ENCODE data around the gene SRRM3. TPM values are rescaled to one million over a fixed set of nuclear protein-coding genes. Genes with fewer than 3 reads are reported as not detected.
"Not testable (repeated sequence)": the region's sequence is repeated elsewhere in the genome, so short reads cannot be mapped to it uniquely, and the experiment has no call there.

SRRM3 gene
- polyA plus RNA-seq, 3 donors from 2014 or later = not detected

GRCh38 chr7:76206633-76207032 lies 4.9 kb downstream of the SRRM3 start:
- H3K9me3 Mint-ChIP-seq = no peaks in the 10 kb centered on the region
- H3K4me1 Mint-ChIP-seq = no peaks in the 10 kb centered on the region
- H3K27ac Mint-ChIP-seq = no peak overlapping the region
- no peak for DNase-seq
- no peaks in the 10 kb centered on the region for H3K36me3 Mint-ChIP-seq
- H3K27me3 Mint-ChIP-seq (ENCODE audit: low read depth in 3 of 3) = peaks cover 2 to 16% (median 5%) of the 10 kb centered on the region in 3 donors
- no peak overlapping the region for H3K4me3 Mint-ChIP-seq

GRCh38 chr7:76209310-76209709 lies 7.6 kb downstream of the SRRM3 start:
- H3K4me3 Mint-ChIP-seq = no peak overlapping the region
- H3K9me3 Mint-ChIP-seq = no peaks in the 10 kb centered on the region
- H3K36me3 Mint-ChIP-seq = no peaks in the 10 kb centered on the region
- DNase-seq = no peak
- H3K27me3 Mint-ChIP-seq (ENCODE audit: low read depth in 3 of 3) = peaks cover 2 to 18% (median 3%) of the 10 kb centered on the region in 3 donors
- H3K27ac Mint-ChIP-seq = no peak overlapping the region
- H3K4me1 Mint-ChIP-seq = no peaks in the 10 kb centered on the region

- Mint-ChIP-seq H3K27ac (no peak overlapping the region), H3K4me1 (no peaks in the 10 kb centered on the region), H3K9me3 (peaks cover 0 to 3% (median 0%) of the 10 kb centered on the region in 6 donors), H3K27me3 (ENCODE audit: low read depth in 3 of 3) (peaks cover 2 to 12% (median 3%) of the 10 kb centered on the region in 3 donors), H3K36me3 (no peaks in the 10 kb centered on the region), H3K4me3 (no peak overlapping the region)
- DNase-seq = no peak
These were observed 9.5 kb downstream of the SRRM3 start for GRCh38 chr7:76211216-76211615.

GRCh38 chr7:76215349-76215748 lies 13.7 kb downstream of the SRRM3 start:
- not testable (repeated sequence) for H3K9me3 Mint-ChIP-seq, H3K4me3 Mint-ChIP-seq, H3K36me3 Mint-ChIP-seq, DNase-seq, H3K27ac Mint-ChIP-seq, H3K4me1 Mint-ChIP-seq
- H3K27me3 Mint-ChIP-seq (ENCODE audit: low read depth in 3 of 3) = peaks cover 0 to 16% (median 1%) of the 10 kb centered on the region in 3 donors

GRCh38 chr7:76216381-76217082 lies 14.8 kb downstream of the SRRM3 start:
- H3K4me3 Mint-ChIP-seq = peak overlapping the region in 1 of 5 donors; percentile 9
- peaks cover 1 to 18% (median 2%) of the 10 kb centered on the region in 3 donors for H3K27me3 Mint-ChIP-seq (ENCODE audit: low read depth in 3 of 3)
- no peaks in the 10 kb centered on the region for H3K4me1 Mint-ChIP-seq
- peaks cover 0 to 2% (median 0%) of the 10 kb centered on the region in 3 donors for H3K36me3 Mint-ChIP-seq
- H3K27ac Mint-ChIP-seq = no peak overlapping the region
- DNase-seq = no peak
- H3K9me3 Mint-ChIP-seq = peaks cover 0 to 4% (median 0%) of the 10 kb centered on the region in 6 donors

- Mint-ChIP-seq H3K27me3 (ENCODE audit: low read depth in 3 of 3) (peaks cover 2 to 30% (median 7%) of the 10 kb centered on the region in 3 donors), H3K4me1 (no peaks in the 10 kb centered on the region), H3K36me3 (peaks cover 0 to 5% (median 0%) of the 10 kb centered on the region in 3 donors), H3K27ac (no peak overlapping the region), H3K9me3 (peaks cover 0 to 4% (median 0%) of the 10 kb centered on the region in 6 donors), H3K4me3 (no peak overlapping the region)
- no peak for DNase-seq
These were observed 16.4 kb downstream of the SRRM3 start for GRCh38 chr7:76217942-76218566.

GRCh38 chr7:76220185-76221057 lies 18.7 kb downstream of the SRRM3 start:
- Mint-ChIP-seq H3K4me1 (no peaks in the 10 kb centered on the region), H3K4me3 (no peak overlapping the region), H3K27me3 (ENCODE audit: low read depth in 3 of 3) (peaks cover 2 to 32% (median 8%) of the 10 kb centered on the region in 3 donors), H3K36me3 (peaks cover 0 to 5% (median 0%) of the 10 kb centered on the region in 3 donors), H3K9me3 (peaks cover 0 to 1% (median 0%) of the 10 kb centered on the region in 6 donors), H3K27ac (no peak overlapping the region)
- no peak for DNase-seq

GRCh38 chr7:76222333-76222732 lies 20.6 kb downstream of the SRRM3 start:
- peaks cover 6 to 34% (median 8%) of the 10 kb centered on the region in 3 donors for H3K27me3 Mint-ChIP-seq (ENCODE audit: low read depth in 3 of 3)
- no peak for DNase-seq
- H3K27ac Mint-ChIP-seq = no peak overlapping the region
- H3K36me3 Mint-ChIP-seq = peaks cover 0 to 5% (median 0%) of the 10 kb centered on the region in 3 donors
- no peak overlapping the region for H3K4me3 Mint-ChIP-seq
- H3K9me3 Mint-ChIP-seq = peaks cover 0 to 1% (median 0%) of the 10 kb centered on the region in 6 donors
- no peaks in the 10 kb centered on the region for H3K4me1 Mint-ChIP-seq

GRCh38 chr7:76222839-76223238 lies 21.1 kb downstream of the SRRM3 start:
- Mint-ChIP-seq H3K36me3 (peaks cover 0 to 5% (median 0%) of the 10 kb centered on the region in 3 donors), H3K27ac (no peak overlapping the region), H3K27me3 (ENCODE audit: low read depth in 3 of 3) (peaks cover 8 to 36% (median 8%) of the 10 kb centered on the region in 3 donors), H3K4me1 (no peaks in the 10 kb centered on the region), H3K4me3 (no peak overlapping the region), H3K9me3 (peaks cover 0 to 1% (median 0%) of the 10 kb centered on the region in 6 donors)
- DNase-seq = no peak

- H3K27me3 Mint-ChIP-seq (ENCODE audit: low read depth in 3 of 3) = peaks cover 8 to 33% (median 10%) of the 10 kb centered on the region in 3 donors
These were observed 21.7 kb downstream of the SRRM3 start for GRCh38 chr7:76223286-76223972.

GRCh38 chr7:76224695-76225094 lies 23.0 kb downstream of the SRRM3 start:
- Mint-ChIP-seq H3K4me1 (no peaks in the 10 kb centered on the region), H3K4me3 (no peak overlapping the region), H3K36me3 (peaks cover 0 to 5% (median 0%) of the 10 kb centered on the region in 3 donors), H3K27ac (no peak overlapping the region), H3K27me3 (ENCODE audit: low read depth in 3 of 3) (peaks cover 8 to 30% (median 10%) of the 10 kb centered on the region in 3 donors), H3K9me3 (peaks cover 0 to 1% (median 0%) of the 10 kb centered on the region in 6 donors)
- no peak for DNase-seq

More at GRCh38 chr7:76223286-76223972, 21.7 kb downstream of the SRRM3 start:
- Mint-ChIP-seq H3K27ac (no peak overlapping the region), H3K4me1 (no peaks in the 10 kb centered on the region), H3K4me3 (no peak overlapping the region), H3K9me3 (peaks cover 0 to 1% (median 0%) of the 10 kb centered on the region in 6 donors), H3K36me3 (peaks cover 0 to 5% (median 0%) of the 10 kb centered on the region in 3 donors)
- DNase-seq = no peak

GRCh38 chr7:76225379-76225778 lies 23.7 kb downstream of the SRRM3 start:
- H3K4me1 Mint-ChIP-seq = no peaks in the 10 kb centered on the region
- H3K9me3 Mint-ChIP-seq = no peaks in the 10 kb centered on the region
- H3K27ac Mint-ChIP-seq = no peak overlapping the region
- H3K36me3 Mint-ChIP-seq = peaks cover 0 to 5% (median 0%) of the 10 kb centered on the region in 3 donors
- H3K27me3 Mint-ChIP-seq (ENCODE audit: low read depth in 3 of 3) = peaks cover 10 to 29% (median 13%) of the 10 kb centered on the region in 3 donors
- peak in 1 of 3 donors; percentile 23 for DNase-seq
- no peak overlapping the region for H3K4me3 Mint-ChIP-seq

- no peak for DNase-seq
- no peak overlapping the region for H3K27ac Mint-ChIP-seq
- no peaks in the 10 kb centered on the region for H3K9me3 Mint-ChIP-seq
- no peaks in the 10 kb centered on the region for H3K4me1 Mint-ChIP-seq
- H3K4me3 Mint-ChIP-seq = no peak overlapping the region
- peaks cover 10 to 29% (median 15%) of the 10 kb centered on the region in 3 donors for H3K27me3 Mint-ChIP-seq (ENCODE audit: low read depth in 3 of 3)
- peaks cover 0 to 5% (median 0%) of the 10 kb centered on the region in 3 donors for H3K36me3 Mint-ChIP-seq
These were observed 24.3 kb downstream of the SRRM3 start for GRCh38 chr7:76225951-76226350.

All from immature natural killer cell (primary cell).